MCF 10A (cell line): Measurements from ENCODE around the gene XIAP. TPM values are rescaled to one million over a fixed set of nuclear protein-coding genes. Genes with fewer than 3 reads are reported as not detected.
"Not testable (repeated sequence)": the region's sequence is repeated elsewhere in the genome, so short reads cannot be mapped to it uniquely, and the experiment has no call there.

Experiments
- BruUV-seq: library from RNA; stranded (reverse); fragments of 400-500 nt; replicated peaks from 2 replicates; lab custom pipeline; 2021; lab: Mats Ljungman, UMichigan
- CTCF ChIA-PET: fragments of 300-600 bp; sonication (Branson Sonifier 250); formaldehyde crosslinking; extraction: SDS; loops from one replicate; lab custom pipeline; 2021; ENCODE audit warnings: antibody characterized with exemption, inconsistent platforms; lab: Yijun Ruan, JAX
- POLR2A ChIA-PET: fragments of 300-600, 350-650 bp; sonication (Branson Sonifier 250); formaldehyde crosslinking; extraction: SDS; loops from one replicate; lab custom pipeline; 2020; ENCODE audit warnings: antibody characterized with exemption, inconsistent platforms; lab: Yijun Ruan, JAX
- DNase-seq: peaks from one replicate; pipeline ENCODE4 v3.0.0-alpha.2; 2018; ENCODE audit not compliant: unreplicated experiment
- H3K27ac Mint-ChIP-seq: one replicate; pipeline ENCODE4 v1.8.0; 2022; ENCODE audit warnings: mild to moderate bottlenecking, low read depth, mixed read lengths; ENCODE audit not compliant: unreplicated experiment
- H3K27me3 Mint-ChIP-seq: one replicate; pipeline ENCODE4 v1.8.0; 2022; ENCODE audit warnings: mixed read lengths; ENCODE audit not compliant: insufficient read depth, unreplicated experiment
- H3K36me3 Mint-ChIP-seq: one replicate; pipeline ENCODE4 v1.8.0; 2022; ENCODE audit warnings: mild to moderate bottlenecking, moderate library complexity, mixed read lengths; ENCODE audit not compliant: insufficient read depth, unreplicated experiment
- H3K4me1 Mint-ChIP-seq: one replicate; pipeline ENCODE4 v1.8.0; 2022; ENCODE audit warnings: mixed read lengths; ENCODE audit not compliant: insufficient read depth, unreplicated experiment
- H3K4me3 Mint-ChIP-seq: one replicate; pipeline ENCODE4 v1.8.0; 2022; ENCODE audit warnings: mild to moderate bottlenecking, moderate library complexity, mixed read lengths; ENCODE audit not compliant: unreplicated experiment
- H3K9me3 Mint-ChIP-seq: one replicate; pipeline ENCODE4 v1.8.0; 2022; ENCODE audit warnings: mixed read lengths; ENCODE audit not compliant: unreplicated experiment
- intact Hi-C: fragments of 100-400 bp; cut with micrococcal nuclease; formaldehyde crosslinking; loops from 2 replicates; pipeline ENCODE4 v1.14.1; 2022
- total RNA-seq: library from RNA; stranded (reverse); gene quantifications from 2 replicates; pipeline ENCODE4 v1.2.3, GENCODE V29; 2022
- TF ChIP-seq, protein P1 (sequence below): fragments of 200-600 bp; IDR thresholded peaks from one replicate; pipeline ENCODE4 v1.8.0; 2022; ENCODE audit warnings: antibody characterized with exemption, mild to moderate bottlenecking; ENCODE audit not compliant: unreplicated experiment

XIAP gene
- total RNA-seq, 1 experiment from 2014 or later: 62.9 TPM

DNA sequence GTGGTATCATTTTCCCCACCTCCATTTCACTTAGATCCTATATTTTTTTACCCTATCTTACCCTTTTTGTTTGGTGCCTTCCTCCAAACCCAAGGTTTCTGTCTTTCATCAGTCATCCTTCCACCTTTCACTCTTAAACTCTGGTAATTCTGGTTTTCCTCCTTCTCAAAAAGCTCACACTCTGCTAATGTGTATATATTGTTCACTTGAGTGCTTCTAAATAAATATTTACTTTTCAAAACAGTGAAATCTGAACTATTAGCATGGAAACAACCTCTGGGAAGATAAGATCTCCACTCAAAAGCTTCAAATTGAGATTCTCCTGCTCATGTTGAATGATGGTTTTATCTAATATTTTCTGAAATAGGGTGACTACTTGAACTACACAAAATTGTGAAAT lies 21.5 kb downstream of the XIAP start:
- no TSS peak for BruUV-seq
- no peaks in the 10 kb centered on the region for H3K27me3 Mint-ChIP-seq
- no peak overlapping the region for H3K27ac Mint-ChIP-seq
- ChIA-PET CTCF (interaction anchor here (3.9 kb wide), 1 partner anchor 48 kb away, joined by 12 read pairs; no protein-coding TSS in a partner anchor), POLR2A (interaction anchor here (1.0 to 1.3 kb wide), 2 partner anchors 21 to 48 kb away, joined by 3 to 4 read pairs; no protein-coding TSS in a partner anchor)
- no peak for DNase-seq
- peaks cover 7% of the 10 kb centered on the region for H3K9me3 Mint-ChIP-seq
- H3K4me3 Mint-ChIP-seq: no peak overlapping the region
- H3K36me3 Mint-ChIP-seq: no peaks in the 10 kb centered on the region
- TF ChIP-seq, protein P1, sequence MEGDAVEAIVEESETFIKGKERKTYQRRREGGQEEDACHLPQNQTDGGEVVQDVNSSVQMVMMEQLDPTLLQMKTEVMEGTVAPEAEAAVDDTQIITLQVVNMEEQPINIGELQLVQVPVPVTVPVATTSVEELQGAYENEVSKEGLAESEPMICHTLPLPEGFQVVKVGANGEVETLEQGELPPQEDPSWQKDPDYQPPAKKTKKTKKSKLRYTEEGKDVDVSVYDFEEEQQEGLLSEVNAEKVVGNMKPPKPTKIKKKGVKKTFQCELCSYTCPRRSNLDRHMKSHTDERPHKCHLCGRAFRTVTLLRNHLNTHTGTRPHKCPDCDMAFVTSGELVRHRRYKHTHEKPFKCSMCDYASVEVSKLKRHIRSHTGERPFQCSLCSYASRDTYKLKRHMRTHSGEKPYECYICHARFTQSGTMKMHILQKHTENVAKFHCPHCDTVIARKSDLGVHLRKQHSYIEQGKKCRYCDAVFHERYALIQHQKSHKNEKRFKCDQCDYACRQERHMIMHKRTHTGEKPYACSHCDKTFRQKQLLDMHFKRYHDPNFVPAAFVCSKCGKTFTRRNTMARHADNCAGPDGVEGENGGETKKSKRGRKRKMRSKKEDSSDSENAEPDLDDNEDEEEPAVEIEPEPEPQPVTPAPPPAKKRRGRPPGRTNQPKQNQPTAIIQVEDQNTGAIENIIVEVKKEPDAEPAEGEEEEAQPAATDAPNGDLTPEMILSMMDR: no peak
- intact Hi-C loops: no loop called here
- no peaks in the 10 kb centered on the region for H3K4me1 Mint-ChIP-seq

DNA sequence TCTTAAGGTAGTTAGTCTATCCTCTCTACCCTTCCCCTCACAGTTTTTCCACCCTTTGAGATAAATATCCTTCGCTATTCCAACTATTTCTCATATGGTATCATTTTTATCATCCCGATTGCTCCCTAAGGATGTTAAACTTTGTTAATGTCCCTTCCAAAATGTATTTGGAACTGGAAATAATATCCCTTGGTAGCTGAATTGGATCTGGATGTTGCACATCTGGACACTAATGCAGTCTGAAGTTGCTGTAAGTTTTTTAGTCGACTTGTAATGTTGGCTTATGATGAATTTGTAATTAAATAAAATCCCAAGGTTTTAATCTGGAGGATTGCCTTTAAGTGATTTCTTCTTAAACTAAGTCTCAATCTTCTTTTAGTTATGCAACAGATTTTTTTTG lies 22.5 kb downstream of the XIAP start:
- peaks cover 7% of the 10 kb centered on the region for H3K9me3 Mint-ChIP-seq
- intact Hi-C loops: no loop called here
- TF ChIP-seq, protein P1: no peak
- ChIA-PET CTCF (interaction anchor here (0.6 to 5.2 kb wide), 2 partner anchors 40 to 49 kb away, joined by 3 to 36 read pairs; no protein-coding TSS in a partner anchor), POLR2A (interaction anchor here (0.6 to 1.3 kb wide), 2 partner anchors 51 to 199 kb away, joined by 3 read pairs; no protein-coding TSS in a partner anchor)
- no peak for DNase-seq
- H3K36me3 Mint-ChIP-seq: peaks cover 7% of the 10 kb centered on the region
- no peak overlapping the region for H3K4me3 Mint-ChIP-seq
- no TSS peak for BruUV-seq
- no peaks in the 10 kb centered on the region for H3K4me1 Mint-ChIP-seq
- no peaks in the 10 kb centered on the region for H3K27me3 Mint-ChIP-seq
- H3K27ac Mint-ChIP-seq: no peak overlapping the region

DNA sequence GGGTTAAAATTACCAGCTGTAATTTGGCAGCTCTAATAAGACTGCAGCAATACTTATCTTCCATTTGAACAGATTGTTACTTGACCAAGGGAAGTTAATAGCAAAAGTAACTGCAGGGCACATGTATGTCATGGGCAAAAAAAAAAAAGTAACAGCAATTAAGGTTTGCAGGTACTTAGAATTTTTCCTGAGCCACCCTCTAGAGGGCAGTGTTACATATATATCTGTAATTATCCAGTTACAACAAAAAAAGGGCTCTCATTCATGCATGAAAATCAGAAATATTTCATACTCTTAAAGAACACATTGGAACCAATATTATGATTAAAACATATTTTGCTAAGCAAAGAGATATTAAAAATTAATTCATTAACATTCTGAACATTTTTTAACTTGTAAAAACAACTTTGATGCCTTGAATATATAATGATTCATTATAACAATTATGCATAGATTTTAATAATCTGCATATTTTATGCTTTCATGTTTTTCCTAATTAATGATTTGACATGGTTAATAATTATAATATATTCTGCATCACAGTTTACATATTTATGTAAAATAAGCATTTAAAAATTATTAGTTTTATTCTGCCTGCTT lies 25.1 kb downstream of the XIAP start:
- TF ChIP-seq, protein P1: peak; percentile 34
- no TSS peak for BruUV-seq
- intact Hi-C loops: loop anchor here (1.0 to 2.0 kb wide), 2 partner anchors 52 to 92 kb away; no protein-coding TSS in a partner anchor
- no peaks in the 10 kb centered on the region for H3K27me3 Mint-ChIP-seq
- peaks cover 7% of the 10 kb centered on the region for H3K9me3 Mint-ChIP-seq
- H3K27ac Mint-ChIP-seq: no peak overlapping the region
- no peak overlapping the region for H3K4me3 Mint-ChIP-seq
- ChIA-PET POLR2A (interaction anchor here (1.6 kb wide), 1 partner anchor 75 kb away, joined by 5 read pairs; no protein-coding TSS in a partner anchor), CTCF (interaction anchor here (0.6 to 5.2 kb wide), 11 partner anchors 14 to 950 kb away, joined by 3 to 36 read pairs (median 4); no protein-coding TSS in a partner anchor)
- no peaks in the 10 kb centered on the region for H3K4me1 Mint-ChIP-seq
- peaks cover 26% of the 10 kb centered on the region for H3K36me3 Mint-ChIP-seq
- peak; percentile 45 for DNase-seq

DNA sequence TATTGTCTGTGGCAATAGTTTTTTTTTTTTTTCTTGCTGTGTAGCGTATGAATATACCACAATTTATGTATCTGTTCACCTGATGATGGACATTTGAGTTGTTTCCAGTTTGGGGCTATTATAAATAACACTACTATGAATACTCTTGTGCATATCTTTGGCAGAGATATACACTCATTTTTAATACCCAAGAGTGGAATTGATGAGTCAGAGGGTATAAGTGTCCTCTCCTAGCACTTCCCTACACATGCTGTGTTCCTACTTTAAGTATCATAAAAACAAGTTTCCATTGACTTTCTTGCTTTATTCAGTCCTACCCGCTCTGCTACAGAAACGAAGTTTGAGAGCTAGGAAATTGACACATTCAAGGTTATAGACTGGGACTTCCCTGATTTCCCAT lies 39.8 kb downstream of the XIAP start:
- Mint-ChIP-seq H3K9me3 (no peaks in the 10 kb centered on the region), H3K27ac (no peak overlapping the region), H3K27me3 (no peaks in the 10 kb centered on the region), H3K4me1 (no peaks in the 10 kb centered on the region), H3K36me3 (peaks cover 80% of the 10 kb centered on the region), H3K4me3 (no peak overlapping the region)
- ChIA-PET POLR2A (no interaction called here), CTCF (interaction anchor here (0.7 kb wide), 1 partner anchor 69 kb away, joined by 3 read pairs; no protein-coding TSS in a partner anchor)
- TF ChIP-seq, protein P1: no peak
- no TSS peak for BruUV-seq
- intact Hi-C loops: no loop called here
- no peak for DNase-seq

DNA sequence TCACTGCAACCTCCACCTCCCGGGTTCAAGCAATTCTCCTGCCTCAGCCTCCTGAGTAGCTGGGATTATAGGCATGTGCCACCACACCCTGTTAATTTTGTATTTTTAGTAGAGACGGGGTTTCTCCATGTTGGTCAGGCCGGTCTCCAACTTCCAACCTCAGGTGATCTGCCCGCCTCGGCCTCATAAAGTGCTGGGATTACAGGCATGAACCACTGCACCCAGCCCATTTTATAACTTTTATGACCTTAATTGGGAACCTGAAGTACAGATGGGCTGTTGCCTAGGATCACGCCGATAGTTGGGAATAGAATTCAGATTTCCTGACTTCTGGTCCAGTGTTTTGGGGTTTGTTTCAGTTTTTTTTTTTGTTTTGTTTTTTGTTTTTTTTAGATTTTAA lies 43.4 kb downstream of the XIAP start:
- H3K9me3 Mint-ChIP-seq, intact Hi-C loops, POLR2A ChIA-PET, BruUV-seq, H3K27ac Mint-ChIP-seq, H3K4me1 Mint-ChIP-seq, DNase-seq, H3K27me3 Mint-ChIP-seq, CTCF ChIA-PET, H3K4me3 Mint-ChIP-seq: not testable (repeated sequence)
- peaks cover 67% of the 10 kb centered on the region for H3K36me3 Mint-ChIP-seq
